GM10266 (cell line): ENCODE results near the gene PARP15.

Experiments
- DNase-seq: peaks from one replicate; pipeline ENCODE4 v3.0.0; 2012; ENCODE audit errors: extremely low spot score
- TF ChIP-seq, protein P1 (sequence below): IDR thresholded peaks from 2 replicates; pipeline ENCODE4 v1.5.1; 2012; ENCODE audit warnings: mild to moderate bottlenecking, low read depth; ENCODE audit not compliant: control insufficient read depth, insufficient read depth; ENCODE audit errors: missing control alignments

PARP15 gene

DNA sequence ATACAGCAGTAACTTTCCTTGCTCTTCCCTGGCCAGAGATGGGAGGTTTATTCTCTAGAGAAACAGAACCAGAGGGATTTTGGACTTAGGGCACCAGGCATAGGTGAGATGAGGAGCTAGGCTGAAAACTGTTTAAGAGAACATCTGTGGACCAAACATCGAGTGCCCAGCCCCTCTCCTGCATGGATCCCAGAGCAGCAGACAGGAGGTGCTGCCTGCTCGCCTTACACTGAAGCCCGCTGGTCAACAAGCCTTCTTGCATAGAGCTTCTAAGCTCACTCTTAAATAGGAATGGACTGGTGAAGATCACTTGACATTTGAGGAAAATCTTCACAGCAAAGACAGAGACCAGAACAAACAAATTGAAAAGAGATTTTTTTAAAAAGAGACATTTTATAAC is 41.2 kb downstream of the PARP15 start:
- TF ChIP-seq, protein P1, sequence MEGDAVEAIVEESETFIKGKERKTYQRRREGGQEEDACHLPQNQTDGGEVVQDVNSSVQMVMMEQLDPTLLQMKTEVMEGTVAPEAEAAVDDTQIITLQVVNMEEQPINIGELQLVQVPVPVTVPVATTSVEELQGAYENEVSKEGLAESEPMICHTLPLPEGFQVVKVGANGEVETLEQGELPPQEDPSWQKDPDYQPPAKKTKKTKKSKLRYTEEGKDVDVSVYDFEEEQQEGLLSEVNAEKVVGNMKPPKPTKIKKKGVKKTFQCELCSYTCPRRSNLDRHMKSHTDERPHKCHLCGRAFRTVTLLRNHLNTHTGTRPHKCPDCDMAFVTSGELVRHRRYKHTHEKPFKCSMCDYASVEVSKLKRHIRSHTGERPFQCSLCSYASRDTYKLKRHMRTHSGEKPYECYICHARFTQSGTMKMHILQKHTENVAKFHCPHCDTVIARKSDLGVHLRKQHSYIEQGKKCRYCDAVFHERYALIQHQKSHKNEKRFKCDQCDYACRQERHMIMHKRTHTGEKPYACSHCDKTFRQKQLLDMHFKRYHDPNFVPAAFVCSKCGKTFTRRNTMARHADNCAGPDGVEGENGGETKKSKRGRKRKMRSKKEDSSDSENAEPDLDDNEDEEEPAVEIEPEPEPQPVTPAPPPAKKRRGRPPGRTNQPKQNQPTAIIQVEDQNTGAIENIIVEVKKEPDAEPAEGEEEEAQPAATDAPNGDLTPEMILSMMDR: no peak
- no peak for DNase-seq

DNA sequence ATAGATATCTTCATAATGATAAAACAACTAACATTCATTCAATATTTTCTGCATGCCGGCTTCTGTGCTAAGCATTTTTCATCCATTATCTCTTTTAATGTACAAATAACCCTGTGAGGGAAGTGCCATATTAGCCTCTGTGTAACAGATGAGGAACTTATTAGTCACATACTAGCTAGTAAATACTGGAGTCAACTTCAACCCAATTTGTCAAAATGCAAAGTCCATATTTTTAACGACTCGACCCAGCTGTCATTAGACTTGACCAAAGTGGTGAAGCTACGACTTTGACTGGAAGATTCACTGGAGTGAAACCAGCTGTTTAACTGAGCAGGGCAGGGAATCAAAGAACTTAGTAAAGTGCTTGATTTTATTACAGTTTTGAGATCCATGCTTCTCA is 41.6 kb downstream of the PARP15 start:
- DNase-seq: no peak
- TF ChIP-seq, protein P1: no peak

DNA sequence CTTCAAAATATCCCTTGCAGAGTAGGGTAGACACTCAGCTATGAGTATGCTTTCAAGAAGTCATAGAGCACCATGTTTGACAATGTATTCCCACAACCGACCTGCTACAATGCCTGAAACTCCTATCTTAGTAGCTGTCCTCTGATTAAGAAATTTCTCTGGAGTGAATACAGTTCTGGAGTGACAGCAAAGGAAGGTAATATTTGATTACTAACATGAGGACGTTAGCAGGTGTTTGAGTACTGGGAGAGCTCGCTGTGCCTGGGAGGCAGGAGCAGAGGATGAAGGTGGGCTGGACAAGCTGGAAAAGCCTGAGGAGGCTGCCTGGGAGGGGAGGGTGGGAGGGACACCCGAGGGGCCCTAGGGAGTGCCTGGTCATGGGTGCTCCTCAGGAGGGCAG is 42.9 kb downstream of the PARP15 start:
- TF ChIP-seq, protein P1: no peak
- DNase-seq: no peak

DNA sequence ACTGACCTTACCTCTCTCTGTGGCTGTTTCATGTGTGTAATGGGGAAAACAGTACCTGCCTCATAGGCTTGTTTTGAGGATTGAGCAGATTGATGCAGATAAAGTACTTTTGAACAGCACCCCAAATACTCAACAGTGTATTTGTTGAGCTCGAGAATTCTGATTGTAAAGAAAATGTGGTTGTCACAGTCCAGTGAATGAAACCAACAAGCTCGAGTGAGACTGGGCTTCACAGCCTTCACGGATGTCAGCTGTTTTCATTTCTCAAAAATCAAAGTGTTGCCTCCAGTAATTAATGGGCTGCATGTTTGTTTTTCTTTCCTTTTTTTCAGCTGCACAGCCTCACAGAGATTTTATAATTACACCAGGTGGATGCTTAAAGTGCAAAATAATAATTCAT is 43.7 kb downstream of the PARP15 start:
- no peak for DNase-seq
- TF ChIP-seq, protein P1: no peak

DNA sequence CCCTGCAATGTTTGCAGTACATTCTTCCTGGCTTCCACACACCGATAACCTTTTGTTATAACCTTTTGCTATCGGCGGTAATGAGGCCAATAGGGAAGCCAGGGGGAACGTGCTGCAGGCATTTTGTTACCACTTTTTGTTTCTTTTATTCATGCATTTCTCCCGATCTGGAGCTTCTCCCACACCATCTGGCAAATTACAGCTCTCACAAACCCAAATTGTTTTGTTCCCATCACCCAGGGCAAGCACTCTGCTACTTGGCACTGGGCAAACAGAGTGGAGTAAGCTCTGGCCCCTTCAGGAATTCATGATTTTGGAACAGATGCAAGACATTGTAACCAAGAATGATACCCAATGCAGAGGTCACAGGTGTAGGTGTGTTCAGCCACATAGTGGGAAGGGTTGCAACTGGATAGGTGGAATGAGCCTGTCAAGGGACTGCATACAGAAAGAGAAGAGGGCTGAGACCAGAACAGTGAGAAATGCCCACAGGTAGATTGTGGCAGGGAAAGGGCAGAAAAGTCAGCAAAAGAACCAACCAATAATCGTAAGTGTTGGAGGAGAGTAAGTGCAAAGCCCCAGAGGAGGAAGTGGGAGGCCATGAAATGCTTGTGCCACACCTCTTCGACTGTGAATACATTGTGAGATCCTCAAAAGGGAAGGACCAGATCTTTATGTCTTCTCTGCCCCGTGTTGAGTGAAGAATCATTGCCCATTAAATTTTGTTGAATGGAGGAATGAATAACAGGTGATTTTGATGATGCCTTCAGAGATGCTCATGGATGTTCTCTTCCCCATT is 45.8 kb downstream of the PARP15 start:
- no peak for DNase-seq
- TF ChIP-seq, protein P1: no peak

DNA sequence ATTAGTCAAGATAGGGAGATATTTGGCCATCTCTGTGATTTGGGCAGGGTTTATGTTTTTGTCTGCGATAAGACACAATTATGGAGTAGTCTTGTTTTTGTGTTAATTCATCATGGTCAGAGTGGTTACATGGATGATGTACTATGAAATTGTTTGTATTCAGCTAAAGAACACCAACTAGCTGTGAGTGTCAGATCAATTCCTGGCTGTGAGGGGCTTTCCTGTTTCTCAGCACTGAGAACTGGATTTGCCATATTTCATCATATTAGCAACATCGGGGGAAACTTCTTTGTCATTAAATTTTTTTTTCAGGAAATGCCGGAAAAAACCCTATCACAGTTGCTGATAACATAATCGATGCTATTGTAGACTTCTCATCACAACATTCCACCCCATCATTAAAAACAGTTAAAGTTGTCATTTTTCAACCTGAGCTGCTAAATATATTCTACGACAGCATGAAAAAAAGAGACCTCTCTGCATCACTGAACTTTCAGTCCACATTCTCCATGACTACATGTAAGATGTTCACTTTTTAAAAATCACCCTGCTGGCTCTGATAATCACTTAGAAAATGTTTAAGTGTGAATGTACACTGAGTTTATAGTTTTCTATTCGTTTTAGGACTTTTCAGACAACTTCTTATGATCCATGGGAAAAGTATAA is 49.2 kb downstream of the PARP15 start:
- TF ChIP-seq, protein P1: no peak
- no peak for DNase-seq

DNA sequence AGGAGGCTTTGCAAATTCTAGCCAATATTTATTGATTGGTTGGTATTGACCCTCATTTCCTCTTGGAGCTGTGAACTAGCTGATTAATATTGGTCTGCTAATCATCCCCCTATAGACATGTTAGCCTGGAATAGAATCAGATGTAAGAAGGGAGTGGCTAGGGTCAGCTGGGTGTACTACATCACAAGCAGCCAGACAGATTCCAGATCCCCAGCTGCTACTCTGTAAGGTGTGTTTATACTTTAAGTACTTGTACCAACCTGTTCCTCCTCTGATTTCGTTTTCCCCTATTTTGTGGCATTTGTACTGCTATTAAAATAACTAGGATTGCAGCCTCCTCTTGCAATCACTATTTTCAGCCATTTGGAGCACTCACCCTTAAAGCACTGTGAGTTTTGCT is 49.9 kb downstream of the PARP15 start:
- TF ChIP-seq, protein P1: no peak
- DNase-seq: no peak
